GM12878 (cell line): ENCODE data around the gene TBKBP1. TPM values are rescaled to one million over a fixed set of nuclear protein-coding genes. Genes with fewer than 3 reads are reported as not detected.
A peak's percentile ranks its signal among the peaks of the same experiment; 100 is the strongest.

ENCODE experiments used
- ATAC-seq: fragments of 200-7000 bp; cut with Tn5 transposase; 3 replicates; pipeline ENCODE4 v1.9.1; 2020; ENCODE audit warnings: mild to moderate bottlenecking, moderate library complexity
- BruUV-seq: library from RNA; stranded (reverse); fragments of 400-500 nt; replicated peaks from 2 replicates; lab custom pipeline; 2021; lab: Mats Ljungman, UMichigan
- CTCF ChIA-PET: fragments of 300-600 bp; sonication (Branson Sonifier 250); formaldehyde crosslinking; extraction: SDS; loops from one replicate; lab custom pipeline; 2021; ENCODE audit warnings: inconsistent platforms; lab: Yijun Ruan, JAX
- POLR2A ChIA-PET: fragments of 350-600 bp; formaldehyde crosslinking; extraction: SDS; loops from one replicate; lab custom pipeline; 2021; ENCODE audit warnings: inconsistent platforms; lab: Charles Lee
- RAD21 ChIA-PET: fragments of 300-600 bp; sonication (Branson Sonifier 250); formaldehyde crosslinking; loops from one replicate; lab custom pipeline; 2023; ENCODE audit warnings: antibody characterized with exemption; ENCODE audit not compliant: unreplicated experiment; lab: Charles Lee
- SMC1A ChIA-PET: fragments of 300-600 bp; sonication (Branson Sonifier 250); formaldehyde crosslinking; loops from one replicate; lab custom pipeline; 2023; ENCODE audit not compliant: unreplicated experiment, uncharacterized antibody; lab: Charles Lee
- DNase-seq: peaks from one replicate; pipeline ENCODE4 v3.0.0-alpha.2; 2011; ENCODE audit warnings: low read depth, low spot score
- FAIRE-seq: peaks from 3 replicates; lab custom pipeline; 2011; peaks lifted over from hg19 to GRCh38; lab: Jason Lieb, UNC
- H2AFZ ChIP-seq: 2 replicates; pipeline ENCODE4 v1.6.0; 2011; ENCODE audit warnings: low read depth, low read length, control low read depth; ENCODE audit not compliant: control insufficient read depth
- H3K27ac ChIP-seq: 2 replicates; pipeline ENCODE4 v1.5.1; 2011; ENCODE audit warnings: control low read depth; ENCODE audit not compliant: control insufficient read depth, insufficient read depth
- H3K27me3 ChIP-seq, 2 experiments: replicated peaks in 1 of 2; 2 replicates each; pipeline versions ENCODE4 v1.6.0 to v1.6.1; 2011; ENCODE audit warnings: low read length in 1 of 2; ENCODE audit not compliant: control insufficient read depth in 2 of 2, insufficient read depth in 2 of 2
- H3K36me3 ChIP-seq, 2 experiments: 2 replicates each; pipeline ENCODE4 v1.5.1; 2011; ENCODE audit warnings: low read length in 1 of 2; ENCODE audit not compliant: control insufficient read depth in 2 of 2, insufficient read depth in 2 of 2
- H3K4me1 ChIP-seq: 2 replicates; pipeline ENCODE4 v1.6.1; 2011; ENCODE audit warnings: mild to moderate bottlenecking, low read length, moderate library complexity, mixed read lengths; ENCODE audit not compliant: control insufficient read depth, insufficient read depth
- H3K4me2 ChIP-seq: 2 replicates; pipeline ENCODE4 v1.6.0; 2011; ENCODE audit warnings: control low read depth; ENCODE audit not compliant: control insufficient read depth, insufficient read depth
- H3K4me3 ChIP-seq: fragments of 200-600 bp; sonication (generic); 2 replicates; pipeline ENCODE4 v1.5.1; 2016
- H3K79me2 ChIP-seq: 2 replicates; pipeline ENCODE4 v1.6.0; 2011; ENCODE audit warnings: low read length; ENCODE audit not compliant: control insufficient read depth, insufficient read depth
- H3K9ac ChIP-seq: 2 replicates; pipeline ENCODE4 v1.8.0; 2011; ENCODE audit warnings: low read length, control low read depth, mixed read lengths; ENCODE audit not compliant: control insufficient read depth, insufficient read depth
- H3K9me3 ChIP-seq: replicated peaks from 3 replicates; pipeline ENCODE4 v1.5.1; 2011; ENCODE audit warnings: mild to moderate bottlenecking, low read length; ENCODE audit not compliant: control insufficient read depth, insufficient read depth
- H4K20me1 ChIP-seq: 2 replicates; pipeline ENCODE4 v1.6.0; 2011; ENCODE audit not compliant: control insufficient read depth, insufficient read depth
- CTCF ChIP-seq, 3 experiments: IDR thresholded peaks in 2 of 3; conservative IDR thresholded peaks in 1 of 3; 2 replicates each; pipeline ENCODE4 v1.5.1; 2011; ENCODE audit warnings: low read depth in 3 of 3, low read length in 3 of 3, mild to moderate bottlenecking in 3 of 3, control low read depth in 2 of 3, moderate library complexity in 2 of 3, inconsistent platforms in 1 of 3, mixed read lengths in 1 of 3; ENCODE audit not compliant: control insufficient read depth in 2 of 3, insufficient read depth in 1 of 3; ENCODE audit errors: extremely low read depth in 1 of 3
- IRF3 ChIP-seq: fragments of 450-650 bp; IDR thresholded peaks from 2 replicates; pipeline ENCODE4 v1.6.1; 2014; ENCODE audit warnings: mild to moderate bottlenecking
- RELB ChIP-seq: fragments of 450-650 bp; IDR thresholded peaks from 2 replicates; pipeline ENCODE4 v1.6.1; 2017; ENCODE audit warnings: low read depth, mild to moderate bottlenecking, moderate library complexity
- REST ChIP-seq: IDR thresholded peaks from 2 replicates; pipeline ENCODE4 v1.6.1; 2012; ENCODE audit warnings: mild to moderate bottlenecking, low read depth, low read length
- ZBED1 ChIP-seq: IDR thresholded peaks from 2 replicates; pipeline ENCODE4 v1.6.1; 2016; ENCODE audit warnings: borderline replicate concordance
- WGBS: methylation state at CpG from one replicate; pipeline ENCODE4 v1.1.6; 2016; ENCODE audit warnings: low lambda C conversion rate; ENCODE audit not compliant: insufficient replicate concordance, insufficient coverage; ENCODE audit errors: missing lambda C conversion rate; 5-methylcytosine and 5-hydroxymethylcytosine counted together
- in situ Hi-C: fragments of 300-500 bp; cut with MboI; formaldehyde crosslinking; loops from 9 replicates; pipeline ENCODE4 v1.14.3; 2018; ENCODE audit warnings: mixed read lengths
- intact Hi-C: fragments of 100-400 bp; cut with micrococcal nuclease; formaldehyde crosslinking; loops from one replicate; pipeline ENCODE4 v1.14.2; 2022; ENCODE audit not compliant: unreplicated experiment
- polyA plus RNA-seq, 11 experiments: library from polyadenylated mRNA; depleted of rRNA in 4 of 11; unstranded in 6 of 11; stranded (reverse) in 5 of 11; fragments of >200 nt; fragmentation: Nextera tagmentation in 4 of 11; fragmentation: Illumina TruSeq in 1 of 11; extraction: Ambion mirVana in 4 of 11; extraction: Trizol in 1 of 11; gene quantifications; 1 replicate in 1 of 11; 2 replicates in 10 of 11; pipeline versions ENCODE4 v1.2.1 to v1.2.3, GENCODE V29; 2011 to 2016; ENCODE audit warnings: inconsistent platforms in 2 of 11, missing spikeins in 2 of 11, low read depth in 1 of 11
- total RNA-seq, 4 experiments: library from RNA; depleted of rRNA in 3 of 4; stranded (reverse); fragments of >200 nt in 3 of 4; fragmentation: Illumina TruSeq in 1 of 4; extraction: Trizol in 1 of 4; gene quantifications; 2 replicates each; pipeline versions ENCODE4 v1.2.1 to v1.2.3, GENCODE V29; 2013 to 2021

The TBKBP1 gene
- total and polyA plus RNA-seq, 10 of the 15 experiments (the other 5 are each of a cell fraction or from before 2014, with no cell fraction given): 0.11 to 2.7 (median 0.74) TPM; not detected in 3

- ATAC-seq (no peak), DNase-seq (no peak), FAIRE-seq (no peak)
- ChIA-PET POLR2A (interaction anchor here (1.1 kb wide), 1 partner anchor 10 kb away, joined by 4 read pairs; no protein-coding TSS in a partner anchor), CTCF (interaction anchor here (0.6 to 0.9 kb wide), 3 partner anchors 11 to 52 kb away, joined by 3 to 4 read pairs (median 3); no protein-coding TSS in a partner anchor), SMC1A (interaction anchor here (0.8 kb wide), 1 partner anchor 17 kb away, joined by 3 read pairs; no protein-coding TSS in a partner anchor), RAD21 (interaction anchor here (0.9 kb wide), 1 partner anchor 28 kb away, joined by 3 read pairs; no protein-coding TSS in a partner anchor)
- Histone ChIP-seq H3K4me2 (no peak overlapping the region), H2AFZ (no peak overlapping the region), H3K36me3 (no peaks in the 10 kb centered on the region), H3K27me3 (peaks cover 1 to 5% of the 10 kb centered on the region in 2 experiments; a peak in 2 of 4 replicates), H3K9ac (no peak overlapping the region), H3K4me3 (no peak overlapping the region), H4K20me1 (no peaks in the 10 kb centered on the region), H3K9me3 (no peaks in the 10 kb centered on the region), H3K27ac (no peak overlapping the region), H3K4me1 (peaks cover 17% of the 10 kb centered on the region), H3K79me2 (no peaks in the 10 kb centered on the region)
- 46% methylated on average over 6 of the region's 13 CpGs for WGBS
- TF ChIP-seq CTCF (IDR thresholded peaks at IDR 0.05 in 2 of 3, conservative IDR thresholded peaks at IDR 0.05 in 1 of 3; ENCODE audit: control insufficient read depth in 2 of 3, extremely low read depth in 1 of 3, insufficient read depth in 1 of 3, low read depth in 3 of 3, low read length in 3 of 3) (peak in 2 of 3 experiments; percentile 16 to 26; a peak in 1 of 6 replicates), RELB (no peak), ZBED1 (no peak), IRF3 (no peak), REST (peak; percentile 54; the same call in 1 of the 2 replicates)
- in situ Hi-C loops: no loop called here
- intact Hi-C loops: no loop called here
- no TSS peak for BruUV-seq
Measured at GRCh38 chr17:47725446-47726111, 31.6 kb downstream of the TBKBP1 start.
